HEK293T (cell line): Measurements from ENCODE around the gene C8B.

Experiments used
- CTCF ChIA-PET: fragments of 350-600 bp; formaldehyde crosslinking; extraction: SDS; loops from one replicate; lab custom pipeline; 2021; ENCODE audit warnings: antibody characterized with exemption, inconsistent platforms; lab: Yijun Ruan, JAX
- POLR2A ChIA-PET: fragments of 350-600 bp; formaldehyde crosslinking; extraction: SDS; loops from one replicate; lab custom pipeline; 2020; ENCODE audit warnings: antibody characterized with exemption, inconsistent platforms; lab: Yijun Ruan, JAX
- DNase-seq: peaks from one replicate; pipeline ENCODE4 v3.0.0; 2012; ENCODE audit warnings: mixed read lengths; ENCODE audit errors: extremely low spot score
- ARNT ChIP-seq: fragments of 450-650 bp; IDR thresholded peaks from 2 replicates; pipeline ENCODE4 v1.6.1; 2017; ENCODE audit warnings: mild to moderate bottlenecking
- BHLHE40 ChIP-seq: fragments of 450-650 bp; IDR thresholded peaks from 2 replicates; pipeline ENCODE4 v1.6.1; 2016; ENCODE audit warnings: mild to moderate bottlenecking, moderate library complexity, borderline replicate concordance
- CTBP1 ChIP-seq: fragments of 450-650 bp; IDR thresholded peaks from 2 replicates; pipeline ENCODE4 v1.6.1; 2016; ENCODE audit warnings: borderline replicate concordance
- ELF4 ChIP-seq: fragments of 450-650 bp; IDR thresholded peaks from 2 replicates; pipeline ENCODE4 v1.6.1; 2017; ENCODE audit warnings: antibody characterized with exemption
- FOXA1 ChIP-seq: fragments of 450-650 bp; IDR thresholded peaks from 2 replicates; pipeline ENCODE4 v1.6.1; 2016; ENCODE audit warnings: mild to moderate bottlenecking
- FOXK2 ChIP-seq: fragments of 450-650 bp; IDR thresholded peaks from 2 replicates; pipeline ENCODE4 v1.6.1; 2016; ENCODE audit warnings: mild to moderate bottlenecking
- FOXM1 ChIP-seq: fragments of 450-650 bp; IDR thresholded peaks from 2 replicates; pipeline ENCODE4 v1.6.1; 2017; ENCODE audit warnings: mild to moderate bottlenecking, borderline replicate concordance
- HDGF ChIP-seq: fragments of 450-650 bp; IDR thresholded peaks from 2 replicates; pipeline ENCODE4 v1.6.1; 2017; ENCODE audit warnings: antibody characterized with exemption, borderline replicate concordance
- L3MBTL2 ChIP-seq: fragments of 450-650 bp; conservative IDR thresholded peaks from 2 replicates; pipeline ENCODE4 v1.6.1; 2016; ENCODE audit warnings: mild to moderate bottlenecking
- LEF1 ChIP-seq: fragments of 450-650 bp; IDR thresholded peaks from 2 replicates; pipeline ENCODE4 v1.6.1; 2017; ENCODE audit warnings: mild to moderate bottlenecking, borderline replicate concordance
- NFRKB ChIP-seq: fragments of 450-650 bp; IDR thresholded peaks from 2 replicates; pipeline ENCODE4 v1.6.1; 2016; ENCODE audit warnings: mild to moderate bottlenecking, moderate library complexity
- PKNOX1 ChIP-seq: fragments of 450-650 bp; IDR thresholded peaks from 2 replicates; pipeline ENCODE4 v1.6.1; 2016
- SP1 ChIP-seq: fragments of 450-650 bp; IDR thresholded peaks from 2 replicates; pipeline ENCODE4 v1.6.1; 2017
- SUZ12 ChIP-seq: fragments of 450-650 bp; IDR thresholded peaks from 2 replicates; pipeline ENCODE4 v1.6.1; 2016; ENCODE audit warnings: mild to moderate bottlenecking
- TARDBP ChIP-seq: fragments of 450-650 bp; IDR thresholded peaks from 2 replicates; pipeline ENCODE4 v1.6.1; 2016
- ZNF384 ChIP-seq: fragments of 450-650 bp; IDR thresholded peaks from 2 replicates; pipeline ENCODE4 v1.6.1; 2016

C8B gene

DNA sequence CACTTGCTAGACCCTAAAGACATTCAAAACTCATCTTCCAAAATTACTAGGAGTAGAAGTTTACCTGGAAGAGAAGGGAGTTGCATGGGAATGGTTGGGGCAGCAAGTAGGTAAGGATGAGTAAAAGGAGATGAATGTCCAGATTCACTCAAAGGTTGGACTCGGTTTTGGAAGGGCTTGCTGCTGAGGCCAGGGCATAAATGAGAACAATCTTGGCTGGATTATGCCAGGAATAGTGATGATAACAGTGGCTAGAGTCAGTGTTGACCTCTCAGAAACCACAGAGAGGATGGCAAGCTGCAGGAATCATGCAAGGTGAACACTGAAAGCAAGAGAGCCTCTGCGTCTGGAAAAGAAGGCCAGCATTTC lies 67.8 kb downstream of the C8B start:
- CTCF ChIA-PET = no interaction called here
- TF ChIP-seq ZNF384 = no peak
- TF ChIP-seq LEF1 = no peak
- no peak for TF ChIP-seq HDGF
- no peak for TF ChIP-seq PKNOX1
- POLR2A ChIA-PET = no interaction called here

GRCh38 chr1:56897150-56898004 lies 68.4 kb downstream of the C8B start:
- CTCF ChIA-PET = no interaction called here
- no peak for DNase-seq
- POLR2A ChIA-PET = no interaction called here
- no peak for TF ChIP-seq CTBP1
- TF ChIP-seq ARNT = no peak
- no peak for TF ChIP-seq TARDBP
- TF ChIP-seq SUZ12 = no peak
- TF ChIP-seq FOXA1 = no peak
- TF ChIP-seq LEF1 = no peak
- no peak for TF ChIP-seq FOXM1
- TF ChIP-seq BHLHE40 = no peak
- no peak for TF ChIP-seq FOXK2
- no peak for TF ChIP-seq NFRKB
- TF ChIP-seq PKNOX1 = no peak
- TF ChIP-seq ELF4 = no peak
- TF ChIP-seq HDGF = no peak
- TF ChIP-seq L3MBTL2 = no peak

More for the DNA sequence above, 67.8 kb downstream of the C8B start:
- no peak for DNase-seq

- TF ChIP-seq ZNF384 = no peak
- TF ChIP-seq SP1 = no peak
- no peak for TF ChIP-seq TARDBP
- no peak for TF ChIP-seq FOXA1
- no peak for TF ChIP-seq FOXK2
- no peak for TF ChIP-seq BHLHE40
- no peak for TF ChIP-seq PKNOX1
- TF ChIP-seq L3MBTL2 = no peak
- no peak for TF ChIP-seq NFRKB
- TF ChIP-seq ELF4 = no peak
- TF ChIP-seq ARNT = no peak
- TF ChIP-seq LEF1 = no peak
- no peak for TF ChIP-seq SUZ12
- no peak for TF ChIP-seq HDGF
- no peak for TF ChIP-seq CTBP1
- TF ChIP-seq FOXM1 = no peak
- no peak for DNase-seq
- ChIA-PET POLR2A (no interaction called here), CTCF (no interaction called here)
Measured at GRCh38 chr1:56894014-56894413, 71.8 kb downstream of the C8B start.

- TF ChIP-seq LEF1 (no peak), ZNF384 (no peak), FOXK2 (no peak), FOXA1 (no peak), L3MBTL2 (no peak), ELF4 (no peak), SP1 (no peak), FOXM1 (no peak), ARNT (no peak), NFRKB (no peak), CTBP1 (no peak), PKNOX1 (no peak), TARDBP (no peak), BHLHE40 (no peak), HDGF (no peak)
- ChIA-PET POLR2A (no interaction called here), CTCF (interaction anchor here (0.6 kb wide), 1 partner anchor 90 kb away, joined by 3 read pairs; no protein-coding TSS in a partner anchor)
- DNase-seq = no peak
Measured at GRCh38 chr1:56890229-56890628, 75.6 kb downstream of the C8B start.

GRCh38 chr1:56881417-56881816 lies 84.4 kb downstream of the C8B start:
- TF ChIP-seq PKNOX1 = no peak
- no peak for TF ChIP-seq FOXA1
- TF ChIP-seq FOXK2 = no peak
- no peak for TF ChIP-seq CTBP1
- TF ChIP-seq ELF4 = no peak
- no peak for TF ChIP-seq ARNT
- no peak for TF ChIP-seq SP1
- TF ChIP-seq L3MBTL2 = no peak
- no peak for TF ChIP-seq LEF1
- no peak for TF ChIP-seq NFRKB
- TF ChIP-seq FOXM1 = no peak
- TF ChIP-seq BHLHE40 = no peak
- no peak for TF ChIP-seq SUZ12
- TF ChIP-seq HDGF = no peak
- CTCF ChIA-PET = no interaction called here
- no peak for DNase-seq
- POLR2A ChIA-PET = no interaction called here
